Stimulated activated naive CD4-positive, alpha-beta T cell (primary cell): Measurements from ENCODE around the gene GNAL.
"Not testable (repeated sequence)": the region's sequence is repeated elsewhere in the genome, so short reads cannot be mapped to it uniquely, and the experiment has no call there.

ENCODE experiments used
- DNase-seq, 6 experiments: peaks; one replicate each; lab custom pipeline; 2025; lab: John Stamatoyannopoulos, UW

Gene GNAL

GRCh38 chr18:11906926-11907874 is 218.1 kb downstream of the GNAL start:
- no peak for DNase-seq

- DNase-seq: peak; percentile 66 to 84 (median 77)
Measured at GRCh38 chr18:11908182-11909060, 219.4 kb downstream of the GNAL start, which contains the start of gene MPPE1. Gene MPPE1 (minus strand): TSS chr18:11908317. CDS start chr18:11897264, 11,053 bp downstream.

DNA sequence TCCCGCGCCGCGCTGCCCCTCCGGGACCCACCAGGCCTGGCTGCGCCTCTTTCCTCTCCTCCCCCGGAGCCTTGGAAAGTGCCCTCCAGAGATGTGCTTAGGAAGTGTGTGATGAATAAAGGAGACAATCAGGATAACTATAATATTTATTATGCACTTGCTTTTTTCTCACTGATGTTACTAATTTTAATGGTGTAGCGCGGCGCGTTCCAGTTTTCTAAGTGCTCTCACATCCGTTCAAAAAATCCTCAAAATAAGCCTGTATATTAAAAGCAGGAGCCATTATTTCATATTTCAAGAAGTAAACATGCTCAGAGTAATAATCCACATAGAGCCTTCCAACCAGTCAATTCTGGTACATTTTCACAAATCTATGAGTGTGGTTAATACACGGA is 220.0 kb downstream of the GNAL start:
- DNase-seq: no peak

GRCh38 chr18:11909591-11910026 is 220.5 kb downstream of the GNAL start:
- no peak for DNase-seq

DNA sequence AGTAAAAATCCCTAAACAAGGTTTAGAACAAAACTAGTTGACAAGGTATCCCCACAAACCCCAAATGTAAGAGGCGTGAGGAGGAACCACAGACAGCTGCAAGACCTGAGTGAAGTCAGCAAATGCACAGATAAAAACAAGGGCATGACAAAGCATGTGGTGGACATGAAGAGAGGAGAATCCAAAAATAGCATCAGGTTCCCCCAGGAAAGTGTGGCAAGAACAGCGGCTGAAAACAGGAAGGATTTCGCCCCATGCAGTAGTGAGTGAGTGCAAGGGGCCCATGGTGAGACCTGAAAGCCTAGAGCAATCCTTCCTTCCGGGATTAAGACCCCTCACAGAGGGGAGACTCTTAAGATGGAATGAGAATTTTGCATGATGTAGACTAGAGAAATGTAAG is 227.8 kb downstream of the GNAL start:
- not testable (repeated sequence) for DNase-seq

DNA sequence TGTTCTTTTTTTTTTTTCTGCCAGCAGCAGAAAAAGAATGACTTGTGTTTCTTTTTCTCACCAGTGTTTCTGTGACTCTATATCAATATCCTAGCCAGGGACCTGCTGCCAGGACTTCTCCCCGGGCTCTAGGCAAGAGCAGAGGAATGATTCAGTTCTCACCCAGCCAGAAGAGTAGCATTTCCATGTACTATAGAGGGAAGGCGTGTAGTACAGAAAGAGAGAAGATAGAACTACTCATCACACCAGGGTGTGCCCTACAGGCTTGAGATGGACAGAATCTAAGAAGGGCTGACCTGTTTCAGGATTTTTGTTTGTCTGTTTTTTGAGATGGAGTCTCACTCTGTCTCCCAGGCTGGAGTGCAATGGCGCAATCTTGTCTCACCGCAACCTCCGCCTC is 230.5 kb downstream of the GNAL start:
- not testable (repeated sequence) for DNase-seq

- no peak for DNase-seq
Measured at GRCh38 chr18:11923450-11923849, 234.4 kb downstream of the GNAL start.

- no peak for DNase-seq
Measured at GRCh38 chr18:11925800-11926481, 236.9 kb downstream of the GNAL start.

DNA sequence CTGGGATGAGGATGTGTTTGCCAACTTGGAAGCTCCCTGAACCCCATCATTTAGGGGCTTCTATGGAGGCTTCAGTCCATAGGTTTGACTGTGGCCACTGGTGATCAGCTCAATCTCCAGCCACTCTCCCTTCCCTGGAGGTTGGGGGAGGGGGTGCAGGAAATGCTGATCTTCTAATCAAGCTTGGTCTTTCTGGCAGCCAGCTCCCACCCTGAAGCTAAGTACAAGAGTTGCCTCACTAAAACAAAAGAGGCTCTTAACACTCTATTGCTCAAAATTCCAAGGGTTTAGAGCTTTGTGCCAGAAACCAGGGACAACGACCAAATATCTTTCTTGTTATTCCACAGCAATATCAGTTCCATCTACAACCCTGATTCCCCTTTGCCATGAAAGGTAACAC is 238.4 kb downstream of the GNAL start:
- no peak for DNase-seq

- DNase-seq: no peak
Measured at GRCh38 chr18:11932393-11932792, 243.3 kb downstream of the GNAL start.
